Neural progenitor cell (in vitro differentiated cells): ENCODE measurements around the gene DOK7.

Experiments
- EZH2 ChIP-seq: fragments of 200-600 bp; sonication (generic); IDR thresholded peaks from 2 replicates; pipeline ENCODE4 v1.6.1; 2017; ENCODE audit warnings: antibody characterized with exemption, mild to moderate bottlenecking, moderate library complexity
- EZH2phosphoT487 ChIP-seq: fragments of 200-600 bp; sonication (generic); IDR thresholded peaks from 2 replicates; pipeline ENCODE4 v1.6.1; 2017; ENCODE audit warnings: antibody characterized with exemption
- TF ChIP-seq, protein P1 (sequence below): fragments of 200-600 bp; sonication (generic); IDR thresholded peaks from 2 replicates; pipeline ENCODE4 v1.5.1; 2017; ENCODE audit warnings: antibody characterized with exemption, mild to moderate bottlenecking

DNA sequence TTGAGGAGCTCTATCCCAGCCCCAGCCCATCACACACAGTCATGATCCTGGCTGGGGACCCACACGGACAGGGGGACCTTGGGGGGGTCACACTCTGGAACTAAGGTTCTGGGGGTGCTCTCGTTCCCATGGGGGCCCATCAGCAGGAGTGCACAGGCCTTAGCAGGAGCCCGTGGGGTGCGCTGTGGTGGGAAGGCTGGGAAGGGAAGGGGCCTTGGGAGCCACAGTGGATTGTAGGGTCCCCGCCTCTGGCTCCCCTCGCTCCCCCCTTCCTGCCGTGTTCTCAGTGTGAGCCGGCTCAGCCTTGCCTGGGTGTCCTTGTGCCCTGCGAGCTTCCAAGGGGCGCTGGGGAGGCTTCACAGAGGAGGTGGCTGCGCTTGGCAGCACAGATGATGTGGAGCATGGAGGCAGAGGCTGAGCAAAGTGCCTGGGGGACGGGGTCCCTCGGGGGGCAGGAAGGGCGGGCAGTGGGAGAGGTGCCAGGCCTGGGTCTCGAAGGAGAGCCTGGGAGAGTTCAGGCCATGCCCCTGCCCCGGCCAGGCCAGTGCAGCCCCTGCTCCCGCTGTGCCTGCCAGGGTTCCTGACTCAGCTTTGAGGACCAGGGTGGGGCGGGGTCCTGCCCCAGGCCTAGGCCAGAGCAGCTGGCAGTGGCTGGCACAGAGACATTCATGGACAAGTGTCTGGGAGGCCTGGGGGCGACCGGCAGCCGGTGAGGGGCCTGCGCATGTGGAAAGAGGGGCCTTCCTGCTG, 26.9 kb upstream of the DOK7 start:
- TF ChIP-seq, protein P1, sequence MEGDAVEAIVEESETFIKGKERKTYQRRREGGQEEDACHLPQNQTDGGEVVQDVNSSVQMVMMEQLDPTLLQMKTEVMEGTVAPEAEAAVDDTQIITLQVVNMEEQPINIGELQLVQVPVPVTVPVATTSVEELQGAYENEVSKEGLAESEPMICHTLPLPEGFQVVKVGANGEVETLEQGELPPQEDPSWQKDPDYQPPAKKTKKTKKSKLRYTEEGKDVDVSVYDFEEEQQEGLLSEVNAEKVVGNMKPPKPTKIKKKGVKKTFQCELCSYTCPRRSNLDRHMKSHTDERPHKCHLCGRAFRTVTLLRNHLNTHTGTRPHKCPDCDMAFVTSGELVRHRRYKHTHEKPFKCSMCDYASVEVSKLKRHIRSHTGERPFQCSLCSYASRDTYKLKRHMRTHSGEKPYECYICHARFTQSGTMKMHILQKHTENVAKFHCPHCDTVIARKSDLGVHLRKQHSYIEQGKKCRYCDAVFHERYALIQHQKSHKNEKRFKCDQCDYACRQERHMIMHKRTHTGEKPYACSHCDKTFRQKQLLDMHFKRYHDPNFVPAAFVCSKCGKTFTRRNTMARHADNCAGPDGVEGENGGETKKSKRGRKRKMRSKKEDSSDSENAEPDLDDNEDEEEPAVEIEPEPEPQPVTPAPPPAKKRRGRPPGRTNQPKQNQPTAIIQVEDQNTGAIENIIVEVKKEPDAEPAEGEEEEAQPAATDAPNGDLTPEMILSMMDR = no peak
- TF ChIP-seq EZH2 (no peak), EZH2phosphoT487 (no peak)
